OCI-LY3 (cell line): ENCODE data around the gene TMEM63B.

ENCODE experiments used
- H2AFZ ChIP-seq: fragments of 200-600, 300-600 bp; shearing (Covaris generic); 2 replicates; pipeline ENCODE4 v1.6.0; 2014; ENCODE audit warnings: antibody characterized with exemption, low read depth, low read length
- H3K27ac ChIP-seq: fragments of 200-600, 300-600 bp; sonication (generic); 2 replicates; pipeline ENCODE4 v1.5.1; 2014; ENCODE audit warnings: mild to moderate bottlenecking, low read length, moderate library complexity, mixed read lengths
- H3K27me3 ChIP-seq: fragments of 200-600, 300-600 bp; sonication (generic); 2 replicates; pipeline ENCODE4 v1.6.1; 2014; ENCODE audit warnings: low read depth, low read length, mixed read lengths
- H3K36me3 ChIP-seq: fragments of 200-600, 300-600 bp; sonication (generic); replicated peaks from 2 replicates; pipeline ENCODE3; 2014; ENCODE audit warnings: low read depth, low read length, mixed read lengths
- H3K4me1 ChIP-seq: fragments of 300-600, 200-600 bp; sonication (generic); 2 replicates; pipeline ENCODE4 v1.6.1; 2014; ENCODE audit warnings: low read length, mixed read lengths
- H3K4me2 ChIP-seq: fragments of 200-600, 300-600 bp; sonication (generic); 2 replicates; pipeline ENCODE4 v1.6.1; 2014; ENCODE audit warnings: low read length, mixed read lengths
- H3K4me3 ChIP-seq: fragments of 300-600, 200-600 bp; sonication (generic); 2 replicates; pipeline ENCODE4 v1.5.1; 2014; ENCODE audit warnings: antibody characterized with exemption, mild to moderate bottlenecking, low read length, moderate library complexity
- H3K79me2 ChIP-seq: fragments of 300-600, 200-600 bp; shearing (Covaris generic); 2 replicates; pipeline ENCODE4 v1.6.1; 2014; ENCODE audit warnings: mild to moderate bottlenecking, low read length, mixed read lengths
- H3K9ac ChIP-seq: fragments of 300-600, 200-600 bp; shearing (Covaris generic); 2 replicates; pipeline ENCODE4 v1.6.0; 2014; ENCODE audit warnings: mild to moderate bottlenecking, low read length, moderate library complexity
- H3K9me3 ChIP-seq: fragments of 200-600, 300-600 bp; shearing (Covaris generic); 2 replicates; pipeline ENCODE4 v1.6.1; 2014; ENCODE audit warnings: low read length, mixed read lengths; ENCODE audit not compliant: insufficient read depth
- H4K20me1 ChIP-seq: fragments of 200-600, 300-600 bp; sonication (generic); 2 replicates; pipeline ENCODE4 v1.6.1; 2016; ENCODE audit warnings: low read length, mixed read lengths; ENCODE audit not compliant: insufficient read depth
- CTCF ChIP-seq: fragments of 200-600, 300-600 bp; sonication (generic); IDR thresholded peaks from 2 replicates; pipeline ENCODE4 v1.5.1; 2014; ENCODE audit warnings: antibody characterized with exemption, low read length, low read depth
- EZH2phosphoT487 ChIP-seq: fragments of 200-600 bp; shearing (Covaris generic); IDR thresholded peaks from 2 replicates; pipeline ENCODE4 v1.6.1; 2018; ENCODE audit warnings: antibody characterized with exemption, mixed run types, low read depth

TMEM63B gene

GRCh38 chr6:44171899-44172546 is 44.7 kb downstream of the TMEM63B start:
- Histone ChIP-seq H3K79me2 (no peaks in the 10 kb centered on the region), H3K4me1 (peaks cover 45% of the 10 kb centered on the region), H3K4me2 (peak overlapping the region; percentile 41), H3K36me3 (no peaks in the 10 kb centered on the region), H3K27ac (no peak overlapping the region), H4K20me1 (no peaks in the 10 kb centered on the region), H2AFZ (peak overlapping the region; percentile 3; the same call in 1 of the 2 replicates), H3K9me3 (no peaks in the 10 kb centered on the region), H3K9ac (no peak overlapping the region), H3K27me3 (peaks cover 17% of the 10 kb centered on the region), H3K4me3 (no peak overlapping the region)
- TF ChIP-seq EZH2phosphoT487 = no peak
- TF ChIP-seq CTCF = no peak

- Histone ChIP-seq H2AFZ (no peak overlapping the region), H3K27me3 (peaks cover 17% of the 10 kb centered on the region), H3K4me1 (peaks cover 52% of the 10 kb centered on the region)
Measured at GRCh38 chr6:44172731-44173500, 45.6 kb downstream of the TMEM63B start.

GRCh38 chr6:44176130-44176761 is 48.9 kb downstream of the TMEM63B start:
- TF ChIP-seq CTCF (no peak), EZH2phosphoT487 (no peak)
- Histone ChIP-seq H4K20me1 (no peaks in the 10 kb centered on the region), H3K4me3 (peak overlapping the region; percentile 79), H3K4me2 (peak overlapping the region; percentile 97), H3K36me3 (no peaks in the 10 kb centered on the region), H2AFZ (peak overlapping the region; percentile 73), H3K79me2 (no peaks in the 10 kb centered on the region), H3K4me1 (peaks cover 51% of the 10 kb centered on the region), H3K9me3 (no peaks in the 10 kb centered on the region), H3K27me3 (peaks cover under 1% of the 10 kb centered on the region), H3K9ac (peak overlapping the region; percentile 63), H3K27ac (no peak overlapping the region)

More at GRCh38 chr6:44172731-44173500, 45.6 kb downstream of the TMEM63B start:
- Histone ChIP-seq H4K20me1 (no peaks in the 10 kb centered on the region), H3K4me3 (no peak overlapping the region), H3K27ac (no peak overlapping the region), H3K36me3 (no peaks in the 10 kb centered on the region), H3K4me2 (peak overlapping the region; percentile 40), H3K9ac (no peak overlapping the region), H3K9me3 (no peaks in the 10 kb centered on the region), H3K79me2 (no peaks in the 10 kb centered on the region)
- peak; percentile 99 for TF ChIP-seq CTCF
- TF ChIP-seq EZH2phosphoT487 = no peak
